H1 (cell line): ENCODE results near the gene STRN. TPM values are rescaled to one million over a fixed set of nuclear protein-coding genes. Genes with fewer than 3 reads are reported as not detected.

Experiments
- BACH1 ChIP-seq: IDR thresholded peaks from 2 replicates; pipeline ENCODE4 v1.6.1; 2012; ENCODE audit warnings: low read length, improper control_type of control experiment
- CBX5 ChIP-seq: fragments of 300-800, 300-1000 bp; sonication (generic); IDR thresholded peaks from 2 replicates; pipeline ENCODE4 v1.7.1; 2016; ENCODE audit warnings: antibody characterized with exemption, low read length, low read depth
- CREB1 ChIP-seq: IDR thresholded peaks from 2 replicates; pipeline ENCODE4 v1.6.1; 2012; ENCODE audit warnings: inconsistent platforms
- CTBP2 ChIP-seq: IDR thresholded peaks from 2 replicates; pipeline ENCODE4 v1.7.0; 2011; ENCODE audit warnings: borderline replicate concordance, mild to moderate bottlenecking, moderate library complexity, mixed read lengths, low read length; ENCODE audit not compliant: insufficient read depth, insufficient read length
- SIRT6 ChIP-seq: IDR thresholded peaks from one replicate; pipeline ENCODE4 v1.7.1; 2012; ENCODE audit warnings: low read length, inconsistent platforms
- TAF1 ChIP-seq: IDR thresholded peaks from 2 replicates; pipeline ENCODE4 v1.6.1; 2011; ENCODE audit warnings: mild to moderate bottlenecking, low read depth, low read length
- polyA plus RNA-seq, 7 experiments: library from polyadenylated mRNA; depleted of rRNA in 3 of 7; stranded (reverse) in 5 of 7; unstranded in 2 of 7; fragments of >200 nt in 5 of 7; fragments of 200-250 nt in 2 of 7; gene quantifications; 1 replicate in 5 of 7; 2 replicates in 1 of 7; 4 replicates in 1 of 7; pipeline versions ENCODE4 v1.2.1 to v1.2.3, GENCODE V29; 2011 to 2013; ENCODE audit warnings: missing spikeins in 2 of 7, mixed read lengths in 2 of 7
- total RNA-seq: library from RNA; stranded (reverse); fragmentation: NEBNext Ultra II Directional; extraction: Animal tissue kit (Norgen Biotek cat#: 25700); gene quantifications from 2 replicates; pipeline ENCODE4 v1.2.1, GENCODE V29; 2021

The STRN gene
- total and polyA plus RNA-seq, 2 of the 8 experiments (the other 6 are each of a cell fraction or from before 2014, with no cell fraction given): 8.3 to 47.0 TPM

DNA sequence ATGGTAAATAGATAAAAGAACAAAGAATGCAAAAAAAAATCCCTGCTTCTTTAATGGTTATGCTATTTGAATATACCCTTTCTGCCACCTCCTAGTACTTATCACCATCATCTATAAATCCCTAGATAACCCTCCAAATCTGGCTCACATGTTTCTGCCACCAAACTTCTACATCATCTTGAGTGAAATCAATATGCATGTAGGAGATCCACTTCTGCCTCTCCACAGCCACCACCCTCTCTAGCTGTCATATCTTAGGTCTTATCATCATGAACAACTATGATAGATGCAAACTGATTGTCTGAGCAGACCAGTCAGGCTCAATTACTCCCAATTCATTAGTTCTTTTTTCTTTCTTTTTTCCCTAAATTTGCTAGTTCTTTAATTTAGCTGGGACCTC, 55.3 kb downstream of the STRN start (continued):
- TF ChIP-seq TAF1 (no peak), SIRT6 (no peak), CREB1 (no peak), CBX5 (no peak), BACH1 (no peak), CTBP2 (no peak)
- TF ChIP-seq, all 59 proteins: peak for 0
